Smooth muscle cell (in vitro differentiated cells): Measurements from ENCODE around the gene ARFIP1. TPM values are rescaled to one million over a fixed set of nuclear protein-coding genes. Genes with fewer than 3 reads are reported as not detected.

Experiments
- DNase-seq: peaks from one replicate; lab custom pipeline; 2025; ENCODE audit not compliant: unreplicated experiment; lab: John Stamatoyannopoulos, UW
- H2AFZ ChIP-seq: fragments of 200-600 bp; sonication (generic); 2 replicates; pipeline ENCODE4 v1.6.0; 2016; ENCODE audit warnings: antibody characterized with exemption, low read depth, mild to moderate bottlenecking
- H3F3A ChIP-seq: fragments of 200-600 bp; sonication (generic); 2 replicates; pipeline ENCODE4 v1.6.0; 2017; ENCODE audit warnings: antibody characterized with exemption, low read depth
- H3K27ac ChIP-seq: fragments of 200-600 bp; sonication (generic); 2 replicates; pipeline ENCODE4 v1.5.1; 2016; ENCODE audit warnings: low read depth, mild to moderate bottlenecking
- H3K27me3 ChIP-seq: fragments of 200-600 bp; sonication (generic); 2 replicates; pipeline ENCODE4 v1.6.1; 2016; ENCODE audit warnings: low read depth, mild to moderate bottlenecking
- H3K36me3 ChIP-seq: fragments of 200-600 bp; sonication (generic); 2 replicates; pipeline ENCODE4 v1.5.1; 2016; ENCODE audit warnings: low read depth
- H3K4me1 ChIP-seq: fragments of 200-600 bp; sonication (generic); 2 replicates; pipeline ENCODE4 v1.5.1; 2016; ENCODE audit warnings: low read depth
- H3K4me2 ChIP-seq: fragments of 200-600 bp; sonication (generic); 2 replicates; pipeline ENCODE4 v1.6.0; 2016; ENCODE audit warnings: mild to moderate bottlenecking
- H3K4me3 ChIP-seq: fragments of 200-600 bp; sonication (generic); 2 replicates; pipeline ENCODE4 v1.5.1; 2016; ENCODE audit warnings: mild to moderate bottlenecking
- H3K79me2 ChIP-seq: fragments of 200-600 bp; sonication (generic); 2 replicates; pipeline ENCODE4 v1.6.0; 2016; ENCODE audit warnings: low read depth, mild to moderate bottlenecking
- H3K9ac ChIP-seq: fragments of 200-600 bp; sonication (generic); 2 replicates; pipeline ENCODE4 v1.6.0; 2016; ENCODE audit warnings: low read depth
- H3K9me3 ChIP-seq: fragments of 200-600 bp; sonication (generic); replicated peaks from 2 replicates; pipeline ENCODE4 v1.5.1; 2016; ENCODE audit warnings: low read depth
- H4K20me1 ChIP-seq: fragments of 200-600 bp; sonication (generic); 2 replicates; pipeline ENCODE4 v1.6.0; 2016; ENCODE audit warnings: low read depth
- CTCF ChIP-seq: fragments of 200-600 bp; sonication (generic); IDR thresholded peaks from 2 replicates; pipeline ENCODE4 v1.5.1; 2017; ENCODE audit warnings: borderline replicate concordance, mild to moderate bottlenecking, antibody characterized with exemption; ENCODE audit not compliant: insufficient read depth, poor library complexity, severe bottlenecking
- WGBS: methylation state at CpG from one replicate; pipeline ENCODE4 v1.1.7; 2016; ENCODE audit warnings: low lambda C conversion rate; 5-methylcytosine and 5-hydroxymethylcytosine counted together
- polyA plus RNA-seq: library from polyadenylated mRNA; unstranded; fragments of >200 nt; fragmentation: Nextera tagmentation; extraction: Ambion mirVana; gene quantifications from 2 replicates; pipeline ENCODE4 v1.2.1, GENCODE V29; 2016
- total RNA-seq: library from RNA; depleted of rRNA; stranded (reverse); fragments of >200 nt; gene quantifications from 2 replicates; pipeline ENCODE4 v1.2.3, GENCODE V29; 2014

ARFIP1 gene
- total and polyA plus RNA-seq, 2 experiments from 2014 or later, result 21.3 to 37.7 TPM

DNA sequence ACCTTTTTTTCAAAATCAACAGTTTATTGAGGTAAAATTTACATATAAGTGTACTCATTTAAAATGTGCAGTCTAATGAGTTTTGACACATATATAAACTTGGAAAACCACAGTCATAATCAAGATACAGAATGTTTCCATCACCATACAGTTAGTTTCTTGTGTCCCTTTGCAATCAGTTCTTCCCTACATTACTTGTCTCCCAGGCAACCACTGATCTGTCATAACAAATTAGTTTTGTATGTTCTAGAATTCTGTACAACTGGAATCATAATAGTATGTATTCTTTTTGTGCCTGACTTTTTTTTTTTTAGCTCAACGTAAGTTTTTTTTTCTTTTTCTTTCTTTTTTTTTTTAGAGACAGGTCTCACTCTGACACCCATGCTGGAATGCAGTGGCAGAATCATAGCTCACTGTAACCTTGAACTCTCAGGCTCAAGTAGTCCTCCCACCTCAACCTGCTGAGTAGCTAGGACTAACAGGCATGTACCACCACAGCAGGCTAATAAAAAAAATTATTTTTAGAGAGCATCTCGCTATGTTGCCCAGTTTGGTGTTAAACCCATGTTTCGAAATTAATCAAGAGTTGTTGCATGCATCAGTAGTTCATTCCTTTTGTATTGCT, 26.9 kb downstream of the ARFIP1 start:
- Histone ChIP-seq H3K4me1 (no peaks in the 10 kb centered on the region), H3F3A (peaks cover 7% of the 10 kb centered on the region), H3K27ac (no peak overlapping the region), H4K20me1 (peaks cover 81% of the 10 kb centered on the region), H3K27me3 (no peaks in the 10 kb centered on the region), H3K4me3 (no peak overlapping the region), H3K36me3 (no peaks in the 10 kb centered on the region), H2AFZ (no peak overlapping the region), H3K79me2 (peaks cover 66% of the 10 kb centered on the region), H3K4me2 (no peak overlapping the region), H3K9ac (no peak overlapping the region), H3K9me3 (no peaks in the 10 kb centered on the region)
- DNase-seq, result no peak
- no peak for TF ChIP-seq CTCF
- 94% methylated on average over 3 of the region's 3 CpGs for WGBS

GRCh38 chr4:152807294-152807829, 27.6 kb downstream of the ARFIP1 start:
- 48% methylated on average over 3 of the region's 3 CpGs for WGBS
- DNase-seq, result no peak

DNA sequence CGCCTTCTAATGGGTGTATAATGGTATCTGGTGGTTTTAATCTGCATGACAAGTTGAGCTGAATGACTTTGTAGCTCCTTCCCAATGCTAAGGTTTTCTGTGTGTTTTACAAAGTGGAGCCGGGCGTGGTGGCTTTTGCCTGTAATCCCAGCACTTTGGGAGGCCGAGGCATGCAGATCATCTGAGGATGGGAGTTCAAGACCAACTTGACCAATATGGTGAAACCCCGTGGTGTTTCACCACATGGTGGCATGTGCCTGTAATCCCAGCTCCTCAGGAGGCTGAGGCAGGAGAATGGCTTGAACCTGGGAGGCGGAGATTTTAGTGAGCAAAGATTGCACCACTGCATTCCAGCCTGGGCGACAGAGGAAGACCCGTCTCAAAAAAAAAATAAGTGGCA, 28.9 kb downstream of the ARFIP1 start:
- no peak for DNase-seq
- peaks cover 7% of the 10 kb centered on the region for H3F3A ChIP-seq
- H3K9ac ChIP-seq, result no peak overlapping the region
- TF ChIP-seq CTCF, result no peak
- no peaks in the 10 kb centered on the region for H3K9me3 ChIP-seq
- no peaks in the 10 kb centered on the region for H3K36me3 ChIP-seq
- no peaks in the 10 kb centered on the region for H3K27me3 ChIP-seq
- H3K27ac ChIP-seq, result no peak overlapping the region
- H3K79me2 ChIP-seq, result peaks cover 68% of the 10 kb centered on the region
- no peak overlapping the region for H2AFZ ChIP-seq
- peaks cover 61% of the 10 kb centered on the region for H4K20me1 ChIP-seq
- WGBS, result 87% methylated on average over 8 of the region's 8 CpGs
- no peaks in the 10 kb centered on the region for H3K4me1 ChIP-seq
- no peak overlapping the region for H3K4me2 ChIP-seq
- H3K4me3 ChIP-seq, result no peak overlapping the region

More at GRCh38 chr4:152807294-152807829, 27.6 kb downstream of the ARFIP1 start:
- Histone ChIP-seq H4K20me1 (peaks cover 74% of the 10 kb centered on the region), H2AFZ (no peak overlapping the region), H3K36me3 (no peaks in the 10 kb centered on the region), H3K9me3 (no peaks in the 10 kb centered on the region), H3K4me2 (no peak overlapping the region), H3K4me3 (no peak overlapping the region), H3K4me1 (no peaks in the 10 kb centered on the region), H3K79me2 (peaks cover 68% of the 10 kb centered on the region), H3F3A (peaks cover 7% of the 10 kb centered on the region), H3K9ac (no peak overlapping the region), H3K27ac (no peak overlapping the region), H3K27me3 (no peaks in the 10 kb centered on the region)
- no peak for TF ChIP-seq CTCF
